C4-2B (cell line): ENCODE data around the gene ANKRD61.

Experiments used
- ZFX ChIP-seq: fragments of 450-650 bp; IDR thresholded peaks from 2 replicates; pipeline ENCODE4 v1.6.1; 2017
- TF ChIP-seq, protein P1 (sequence below): fragments of 450-650 bp; conservative IDR thresholded peaks from 2 replicates; pipeline ENCODE4 v1.5.1; 2017; ENCODE audit warnings: mild to moderate bottlenecking

DNA sequence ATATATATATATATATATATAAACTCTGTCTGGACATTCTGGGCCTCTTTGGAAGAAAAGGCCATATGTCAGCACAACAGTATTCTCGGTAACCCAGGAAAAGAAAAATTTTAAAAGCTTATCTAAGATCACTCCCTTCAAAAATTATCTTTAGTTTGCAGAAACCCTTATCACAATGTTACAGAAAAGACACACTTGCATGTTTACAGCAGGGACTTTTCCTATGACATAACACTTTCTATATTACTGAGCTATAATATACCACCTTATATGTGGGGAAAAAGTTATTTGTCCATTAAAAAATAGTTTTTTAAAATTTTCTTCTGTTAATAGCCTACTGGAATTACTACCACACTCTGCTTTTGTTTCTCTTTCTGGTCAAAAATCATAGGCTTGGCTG, 25.4 kb downstream of the ANKRD61 start:
- TF ChIP-seq, protein P1, sequence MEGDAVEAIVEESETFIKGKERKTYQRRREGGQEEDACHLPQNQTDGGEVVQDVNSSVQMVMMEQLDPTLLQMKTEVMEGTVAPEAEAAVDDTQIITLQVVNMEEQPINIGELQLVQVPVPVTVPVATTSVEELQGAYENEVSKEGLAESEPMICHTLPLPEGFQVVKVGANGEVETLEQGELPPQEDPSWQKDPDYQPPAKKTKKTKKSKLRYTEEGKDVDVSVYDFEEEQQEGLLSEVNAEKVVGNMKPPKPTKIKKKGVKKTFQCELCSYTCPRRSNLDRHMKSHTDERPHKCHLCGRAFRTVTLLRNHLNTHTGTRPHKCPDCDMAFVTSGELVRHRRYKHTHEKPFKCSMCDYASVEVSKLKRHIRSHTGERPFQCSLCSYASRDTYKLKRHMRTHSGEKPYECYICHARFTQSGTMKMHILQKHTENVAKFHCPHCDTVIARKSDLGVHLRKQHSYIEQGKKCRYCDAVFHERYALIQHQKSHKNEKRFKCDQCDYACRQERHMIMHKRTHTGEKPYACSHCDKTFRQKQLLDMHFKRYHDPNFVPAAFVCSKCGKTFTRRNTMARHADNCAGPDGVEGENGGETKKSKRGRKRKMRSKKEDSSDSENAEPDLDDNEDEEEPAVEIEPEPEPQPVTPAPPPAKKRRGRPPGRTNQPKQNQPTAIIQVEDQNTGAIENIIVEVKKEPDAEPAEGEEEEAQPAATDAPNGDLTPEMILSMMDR = no peak
- TF ChIP-seq ZFX = no peak
